NCI-H1436 treated with DMSO at 0.1 percent for 48 hours (cell line): ENCODE data around the gene GRIP2.

ENCODE experiments used
- DNase-seq: peaks from one replicate; lab custom pipeline; 2025; lab: John Stamatoyannopoulos, UW

GRIP2 gene

DNA sequence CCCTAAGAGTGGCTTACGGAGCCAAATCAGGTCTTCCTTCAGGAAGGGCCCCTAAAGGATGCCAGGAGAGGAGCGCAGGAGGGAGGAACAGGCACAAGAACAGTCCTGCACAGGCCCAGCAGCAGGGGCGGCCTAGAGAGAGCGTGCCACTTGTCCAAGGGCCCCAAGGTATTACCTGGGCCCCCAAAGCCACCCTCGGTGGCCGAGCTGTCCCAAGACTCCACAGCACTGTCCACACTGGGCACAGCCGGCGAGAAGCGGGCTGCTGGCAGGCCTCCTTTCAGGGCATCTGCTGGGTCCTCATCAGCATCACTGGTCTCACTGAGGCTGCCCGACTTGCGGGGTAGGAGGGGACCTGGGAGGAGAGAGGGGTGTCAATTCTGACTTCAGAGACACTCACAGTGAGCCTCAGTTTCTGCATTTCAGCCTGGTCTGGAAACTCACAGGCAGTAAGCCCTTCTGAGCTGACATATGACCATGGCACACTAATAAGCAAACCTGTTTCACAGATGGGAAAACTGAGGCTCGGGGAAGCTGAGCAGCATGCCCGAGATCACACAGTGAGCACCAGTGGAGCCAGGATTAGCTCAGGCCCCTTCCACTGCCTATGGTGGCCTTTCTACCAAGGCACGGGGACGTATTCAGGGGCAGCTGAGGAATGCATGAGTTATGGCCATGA, 33.4 kb downstream of the GRIP2 start:
- DNase-seq = no peak

DNA sequence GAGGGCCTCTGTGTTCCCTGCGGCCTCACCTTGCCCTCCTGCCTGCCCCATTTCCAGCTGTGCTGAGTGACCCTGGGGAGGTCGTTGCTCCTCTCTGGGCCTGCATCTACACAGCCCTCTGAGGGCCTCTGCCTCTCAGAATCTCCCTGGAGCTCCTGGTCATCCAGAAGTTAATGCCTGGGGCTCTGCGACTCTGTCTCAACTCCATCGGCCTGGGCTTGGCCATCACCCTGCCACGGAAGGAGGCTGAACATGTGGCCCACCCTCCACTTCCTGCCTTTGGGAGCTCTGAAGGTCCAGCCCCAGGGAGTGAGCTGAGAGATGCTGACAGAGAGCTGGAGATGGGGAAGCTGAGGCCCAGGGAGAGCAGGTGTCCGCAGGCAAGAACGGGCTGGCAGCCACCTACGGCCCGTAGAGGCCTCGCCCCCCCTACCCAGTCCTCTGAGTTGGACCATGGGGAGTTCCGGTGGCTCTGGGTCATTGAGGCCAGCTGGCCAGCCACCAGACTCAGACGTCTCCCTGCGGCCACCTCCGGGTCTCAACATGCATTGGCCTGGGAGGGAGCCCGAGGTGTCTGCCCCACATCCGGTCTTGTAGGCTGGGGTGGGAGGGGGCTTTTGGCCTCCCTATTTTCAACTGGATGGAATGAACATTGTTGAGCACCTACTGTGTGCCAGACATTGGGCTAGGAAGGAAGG, 34.2 kb downstream of the GRIP2 start:
- no peak for DNase-seq

DNA sequence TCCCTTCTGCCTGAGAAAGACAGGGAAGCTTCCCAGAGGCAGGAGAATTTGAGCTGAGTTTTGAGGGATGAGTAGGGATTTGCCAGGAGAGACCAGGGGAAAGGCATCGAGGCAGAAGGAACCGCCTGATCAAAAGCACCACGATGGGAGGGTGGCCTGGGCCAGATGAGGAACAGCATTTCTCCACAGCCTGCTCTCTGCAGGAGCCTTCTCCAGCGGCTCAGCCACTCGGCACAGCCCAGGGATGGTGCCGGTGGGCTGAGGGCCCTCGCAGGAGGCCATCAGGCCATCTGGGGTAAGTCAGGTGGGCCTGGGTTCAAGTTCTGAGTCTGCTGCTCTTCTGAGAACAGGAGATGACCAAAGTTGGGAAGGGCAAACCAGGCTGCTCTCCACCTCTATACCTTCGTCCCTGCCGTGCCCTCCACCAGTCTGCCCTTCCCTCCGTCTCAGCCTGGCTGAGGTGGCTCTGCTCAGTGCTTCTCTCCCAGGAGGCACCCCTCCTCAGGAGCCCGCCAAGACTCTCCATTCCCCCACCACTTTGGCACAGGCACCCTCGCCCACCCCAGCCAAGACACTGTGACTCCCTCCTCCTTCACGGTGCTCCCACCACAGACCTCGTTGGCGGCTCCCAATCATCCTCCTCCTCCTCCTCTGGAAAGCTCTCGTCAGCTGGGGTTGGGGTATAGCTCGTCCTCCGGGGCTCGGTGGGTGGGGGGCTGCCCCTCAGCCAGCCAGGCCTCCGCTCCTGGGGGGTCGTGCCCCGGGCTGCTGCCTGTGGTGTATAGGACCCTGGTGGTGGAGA, 34.9 kb downstream of the GRIP2 start:
- DNase-seq = no peak

DNA sequence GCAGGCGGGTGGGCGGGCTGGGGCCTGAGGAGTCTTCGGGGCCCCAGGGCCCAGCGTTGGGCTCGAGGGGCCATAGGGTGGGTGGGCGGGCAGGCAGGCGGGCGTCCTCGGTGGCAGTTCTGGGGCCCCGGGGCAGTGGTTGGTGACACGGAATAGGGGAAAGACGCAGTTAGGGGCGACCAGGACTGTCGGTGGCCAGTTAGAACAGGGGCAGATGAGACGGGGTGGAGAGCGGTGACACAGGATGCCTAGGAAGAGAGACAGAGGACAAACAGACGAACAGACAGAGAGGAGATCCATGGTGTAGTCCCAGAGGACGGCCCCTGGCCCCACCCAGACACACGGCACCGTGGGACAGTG, 36.5 kb downstream of the GRIP2 start:
- DNase-seq = no peak

DNA sequence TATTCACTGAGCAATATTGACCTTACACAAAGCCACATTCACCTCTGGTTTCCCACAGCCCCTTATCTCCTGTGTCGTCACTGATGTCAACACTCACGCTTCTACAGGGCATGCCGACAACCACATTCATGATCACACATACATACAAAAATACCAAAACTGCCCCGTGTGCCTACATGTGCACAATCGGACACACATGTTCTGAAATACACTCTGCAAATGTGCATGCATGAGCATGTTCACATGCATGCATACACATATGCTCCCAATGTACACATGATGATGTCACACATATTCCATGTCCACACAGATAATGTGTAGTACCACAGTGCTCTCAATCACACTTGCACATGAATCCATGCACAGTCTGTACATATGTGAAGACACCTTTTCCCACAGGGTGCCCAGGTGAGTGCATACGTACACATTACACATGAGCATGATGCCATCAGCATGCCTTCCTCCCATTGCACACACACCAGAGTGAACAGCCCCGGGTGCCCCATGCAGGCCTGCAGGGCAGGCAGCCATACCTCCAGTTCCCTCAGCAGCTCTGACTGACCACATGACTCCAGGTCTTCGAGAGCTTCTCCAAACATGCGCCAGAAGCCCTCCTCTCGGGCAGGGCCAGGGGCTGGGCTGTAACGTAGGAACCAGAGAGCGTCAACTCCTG, 37.0 kb downstream of the GRIP2 start:
- DNase-seq = no peak

DNA sequence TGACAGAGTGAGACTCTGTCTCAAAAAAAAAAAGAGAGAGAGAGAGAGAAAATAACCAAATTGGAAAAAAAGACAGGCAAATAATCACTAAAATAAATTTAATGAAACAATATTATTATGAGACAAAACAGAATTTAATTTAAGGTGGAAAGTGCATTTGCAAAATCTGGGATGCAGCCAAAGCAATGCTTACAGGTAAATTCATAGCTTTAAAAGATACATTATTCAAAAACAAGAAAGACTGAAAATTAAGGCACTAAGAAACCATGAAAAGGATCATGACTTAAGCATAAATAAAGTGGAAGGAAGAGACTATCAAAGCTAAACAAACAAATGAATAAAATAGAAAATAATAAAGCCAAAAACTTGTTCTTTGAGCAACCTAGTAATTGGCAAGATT, 37.7 kb downstream of the GRIP2 start:
- DNase-seq = no peak

DNA sequence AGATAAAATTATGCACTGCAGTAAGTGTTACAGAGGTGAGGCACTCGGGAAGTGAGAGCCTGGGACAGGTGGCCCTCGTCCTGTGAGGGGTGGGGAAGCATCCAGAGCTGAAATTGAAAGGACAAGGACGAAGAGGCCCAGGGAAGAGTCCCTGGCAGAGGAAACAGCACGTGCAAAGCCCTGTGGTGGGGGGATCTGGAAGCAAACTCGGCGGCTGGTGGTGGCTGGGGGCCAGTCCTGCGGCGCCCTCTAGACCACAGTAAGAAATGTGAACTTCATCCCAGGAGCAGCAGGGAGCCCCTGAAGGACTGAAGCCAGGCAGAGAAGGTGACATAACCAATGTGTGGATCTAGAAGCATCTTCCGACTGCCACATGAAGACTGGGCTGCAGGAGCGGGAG, 42.8 kb downstream of the GRIP2 start:
- DNase-seq = no peak

DNA sequence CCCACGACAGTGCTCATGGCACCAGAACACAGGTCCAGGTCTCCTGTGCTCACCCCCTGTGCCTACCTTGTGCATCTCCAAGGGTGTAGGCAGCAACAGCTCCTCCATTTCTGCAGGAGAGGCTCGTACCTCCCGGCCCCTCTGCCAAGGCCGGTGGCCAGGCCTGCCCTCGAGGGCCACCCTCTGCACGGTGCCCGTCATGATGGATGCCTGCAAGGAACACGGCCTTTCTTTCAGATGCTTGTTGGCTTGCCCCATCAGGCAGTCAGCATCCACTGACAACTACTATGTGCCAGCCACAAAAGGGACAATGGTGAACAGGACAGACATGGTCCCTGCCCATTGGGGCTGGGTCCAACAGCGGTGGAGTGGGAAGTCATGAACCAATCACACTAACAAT, 43.8 kb downstream of the GRIP2 start:
- no peak for DNase-seq

DNA sequence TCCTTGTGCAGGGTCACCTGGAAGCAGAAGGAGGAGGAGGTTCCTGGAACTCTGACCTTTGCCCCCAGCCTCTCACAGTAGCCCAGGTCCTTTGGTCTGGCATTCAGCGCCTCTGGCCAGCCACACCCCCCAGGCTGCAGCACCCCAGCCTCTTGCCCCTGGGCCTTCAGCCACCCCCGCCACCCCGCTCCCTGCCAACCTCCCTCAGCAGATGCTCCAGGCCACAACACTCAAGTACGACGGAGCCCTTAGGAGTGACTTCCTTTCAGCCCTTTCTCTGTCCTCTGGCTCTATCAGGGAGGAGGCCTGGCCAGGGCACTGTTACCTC, 45.2 kb downstream of the GRIP2 start:
- no peak for DNase-seq

DNA sequence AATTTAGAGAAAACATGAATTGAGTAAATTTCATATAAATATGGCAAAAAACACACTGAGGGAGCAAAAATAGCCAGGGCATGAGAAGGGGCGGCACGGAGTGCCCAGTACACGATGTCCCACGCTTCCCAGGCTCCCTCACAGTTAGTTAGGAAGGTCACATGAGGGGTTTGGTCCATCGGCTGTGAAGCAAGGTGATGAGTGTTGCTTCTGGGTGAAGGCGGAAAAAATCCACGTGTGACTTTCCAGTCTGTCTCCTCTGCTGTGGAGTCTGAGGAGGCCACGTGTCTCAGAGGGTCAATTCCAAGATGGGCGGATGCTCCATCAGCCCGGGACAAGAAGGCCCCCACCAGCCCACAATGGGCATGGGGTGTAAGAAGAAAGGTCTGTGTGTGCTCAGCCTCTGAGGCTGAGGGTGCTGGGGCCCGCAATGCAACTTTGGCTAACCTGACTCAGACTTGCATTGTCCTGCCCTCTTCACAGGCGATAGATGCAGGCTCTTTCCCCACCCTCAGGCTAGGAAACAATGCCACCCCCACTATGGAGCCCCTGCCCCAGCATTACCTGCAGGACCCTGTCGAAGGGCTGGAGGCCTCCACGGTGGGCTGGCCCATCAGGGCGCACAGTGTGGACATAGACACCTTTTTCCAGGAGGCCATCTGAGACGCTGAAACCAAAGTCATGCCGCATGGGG, 45.7 kb downstream of the GRIP2 start:
- no peak for DNase-seq

DNA sequence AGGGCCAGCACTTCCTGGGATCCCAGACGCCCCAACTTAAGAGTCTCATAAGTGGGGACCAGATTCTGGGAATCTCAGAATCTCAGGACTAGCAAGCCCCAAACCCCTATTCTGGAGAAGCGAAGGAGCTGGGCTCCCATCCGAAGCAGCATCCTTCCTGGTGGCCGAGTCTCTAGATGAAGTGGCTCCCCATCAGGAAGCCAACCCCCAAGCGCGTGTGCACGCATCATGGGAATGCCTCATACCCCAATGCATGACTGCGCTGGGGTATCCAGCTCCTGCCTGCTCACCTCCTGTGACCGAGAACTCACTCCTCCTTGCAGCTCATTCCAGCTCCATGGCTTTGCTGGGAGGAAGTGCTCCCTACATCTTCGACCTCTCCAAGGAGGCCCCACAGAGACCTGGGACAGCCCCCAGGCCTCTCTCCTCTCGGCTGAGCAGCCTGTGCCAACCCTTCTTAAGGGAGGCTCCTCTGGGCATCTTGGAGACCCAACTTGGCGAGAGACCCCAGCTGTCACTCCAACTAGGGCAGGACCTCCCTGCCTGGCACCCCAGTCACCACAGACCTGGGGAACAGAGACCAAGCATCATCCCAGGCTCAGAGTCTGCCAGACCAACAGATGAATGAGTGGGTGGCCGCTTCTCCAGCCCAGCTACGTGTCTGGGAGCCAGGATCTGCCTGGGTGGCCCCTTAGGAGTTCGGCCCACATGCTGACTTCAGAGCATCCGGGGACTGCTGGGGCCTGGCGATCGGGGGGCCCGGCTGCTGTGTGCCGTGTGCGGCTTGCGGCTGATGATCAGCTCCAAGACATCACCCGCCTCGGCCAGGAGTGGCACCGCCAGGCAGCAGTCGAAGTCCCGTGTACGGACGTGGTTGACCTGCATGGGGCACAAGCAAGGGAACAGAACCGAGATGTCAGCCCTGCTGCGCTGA, 46.9 kb downstream of the GRIP2 start:
- no peak for DNase-seq

DNA sequence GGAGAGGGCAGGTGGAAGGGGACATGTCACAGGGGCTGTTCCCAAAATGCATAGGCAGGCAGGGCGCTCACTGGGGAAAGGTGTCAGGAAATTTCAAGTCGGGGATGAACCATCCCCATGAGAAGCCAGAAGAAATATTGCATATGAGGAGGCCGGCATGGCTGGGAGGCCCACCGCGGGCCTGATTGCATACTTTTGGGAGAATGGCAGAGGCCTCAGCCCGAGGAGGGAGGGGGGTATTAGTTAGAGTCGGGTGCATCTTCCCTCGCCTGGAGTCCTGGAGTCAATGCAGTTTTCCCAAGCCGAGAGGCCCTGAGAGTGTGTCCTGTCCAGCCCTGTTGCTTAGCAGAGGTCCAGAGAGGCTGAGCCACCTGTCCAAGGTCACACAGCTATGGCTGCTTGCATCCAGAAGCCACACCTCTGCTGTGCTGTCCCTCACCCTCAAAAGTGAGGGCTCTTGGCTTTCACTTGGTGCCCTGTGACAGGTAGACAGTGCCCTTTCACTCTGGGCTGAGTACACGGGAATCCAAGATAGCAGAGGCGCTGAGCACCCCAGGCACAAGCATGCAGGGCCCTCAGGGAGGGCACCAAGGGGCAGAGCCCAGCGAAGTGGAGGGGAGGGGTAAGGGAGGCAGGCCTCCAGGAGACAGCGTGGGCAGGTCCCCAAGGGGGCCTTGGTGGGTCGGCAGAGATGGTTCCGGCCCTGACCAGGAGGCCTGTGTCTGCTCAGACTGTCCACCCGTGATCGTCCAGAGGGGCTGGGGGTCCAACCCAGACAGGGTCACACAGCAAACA, 48.5 kb downstream of the GRIP2 start:
- DNase-seq = no peak

DNA sequence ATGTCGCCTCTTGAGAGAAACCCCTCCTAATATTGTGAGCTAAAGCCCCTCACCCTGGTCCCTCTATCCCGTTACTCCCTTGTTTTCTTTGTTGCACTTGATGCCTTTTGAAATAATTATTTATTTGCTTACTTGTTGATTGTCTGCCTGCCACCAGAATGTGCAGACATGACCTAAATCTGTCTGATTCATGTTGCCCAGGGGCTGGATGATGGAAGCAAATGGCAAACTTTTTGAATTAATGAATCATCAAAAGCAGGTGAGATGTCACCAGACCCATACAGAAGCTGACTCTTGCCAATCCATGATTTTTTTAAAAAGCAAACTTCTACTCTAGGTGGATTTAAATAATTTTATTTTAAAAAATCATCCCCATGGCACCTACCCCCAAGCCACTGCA, 49.3 kb downstream of the GRIP2 start:
- DNase-seq = no peak

DNA sequence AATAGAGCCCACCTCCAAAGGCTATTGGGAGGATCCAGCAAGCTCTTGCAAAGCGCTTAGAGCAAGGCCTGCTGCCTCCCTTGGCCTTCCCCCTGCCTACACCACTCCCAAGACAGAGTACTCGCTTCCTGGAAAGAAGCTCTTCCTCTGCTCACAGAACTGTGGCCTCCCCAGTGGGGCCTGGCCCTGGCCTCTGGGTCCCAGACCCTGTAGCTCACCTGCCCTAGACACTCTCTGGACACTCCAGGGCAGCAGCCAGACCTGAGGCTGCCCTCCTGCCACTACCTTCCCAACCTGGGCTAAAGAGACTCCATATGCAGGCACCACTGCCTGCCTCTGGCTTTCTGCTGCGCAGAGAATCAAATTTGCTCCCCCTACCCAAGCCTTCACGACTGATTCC, 49.9 kb downstream of the GRIP2 start:
- DNase-seq = no peak

DNA sequence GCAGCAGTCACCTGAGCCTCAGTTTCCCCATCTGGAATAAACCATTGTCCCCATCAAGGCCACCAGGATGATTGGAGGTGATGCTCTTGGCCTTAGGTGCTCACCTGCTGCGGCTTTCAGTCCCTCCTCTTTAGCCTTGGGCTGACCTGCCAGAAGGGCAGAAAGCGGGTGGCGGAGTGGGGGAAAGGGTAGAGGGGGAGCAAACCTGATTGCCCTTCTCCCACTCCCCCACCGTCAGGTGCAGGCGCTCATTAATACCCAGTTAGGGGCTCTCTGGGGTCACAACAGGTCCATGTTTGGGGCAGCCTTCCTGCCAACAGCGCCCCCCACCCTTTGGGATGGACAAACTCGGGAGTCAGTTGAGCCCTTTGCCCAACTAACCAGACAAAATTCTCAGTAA, 50.5 kb downstream of the GRIP2 start:
- DNase-seq = no peak

DNA sequence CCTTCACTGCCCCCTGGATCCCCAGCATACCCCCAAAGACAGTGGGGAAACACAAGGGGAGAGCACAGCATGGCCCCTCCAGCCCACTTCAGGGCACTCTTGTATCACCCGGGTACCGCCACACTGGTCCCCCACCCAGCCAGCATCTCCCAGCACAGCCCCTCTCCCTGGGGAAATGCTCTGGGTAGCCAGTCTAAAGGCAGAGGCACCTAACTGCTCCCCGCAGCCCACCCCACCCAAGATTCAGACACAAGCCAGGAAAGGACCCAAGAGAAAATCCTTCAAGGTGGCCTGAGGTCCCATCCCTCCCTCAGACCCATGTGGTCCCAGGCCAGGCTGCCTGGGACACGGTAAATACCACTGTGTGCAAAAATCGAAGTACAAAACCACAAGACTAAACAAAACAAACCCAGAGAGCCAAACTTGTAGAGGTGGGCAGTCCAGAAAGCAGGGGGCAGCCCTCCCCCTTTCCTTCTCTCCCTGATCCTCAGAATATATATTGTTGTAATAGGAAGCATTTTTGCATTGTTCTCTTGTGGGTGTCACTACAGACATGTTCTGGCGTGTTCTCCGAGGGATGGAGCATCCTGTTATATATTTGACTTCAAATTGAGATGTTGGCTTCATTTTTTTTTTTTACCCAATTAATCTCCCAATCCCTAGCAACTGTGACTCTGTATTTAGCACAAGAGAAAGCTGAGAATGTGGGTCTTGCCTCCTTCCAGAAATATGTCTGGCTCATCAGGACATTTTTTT, 51.7 kb downstream of the GRIP2 start:
- DNase-seq = no peak

DNA sequence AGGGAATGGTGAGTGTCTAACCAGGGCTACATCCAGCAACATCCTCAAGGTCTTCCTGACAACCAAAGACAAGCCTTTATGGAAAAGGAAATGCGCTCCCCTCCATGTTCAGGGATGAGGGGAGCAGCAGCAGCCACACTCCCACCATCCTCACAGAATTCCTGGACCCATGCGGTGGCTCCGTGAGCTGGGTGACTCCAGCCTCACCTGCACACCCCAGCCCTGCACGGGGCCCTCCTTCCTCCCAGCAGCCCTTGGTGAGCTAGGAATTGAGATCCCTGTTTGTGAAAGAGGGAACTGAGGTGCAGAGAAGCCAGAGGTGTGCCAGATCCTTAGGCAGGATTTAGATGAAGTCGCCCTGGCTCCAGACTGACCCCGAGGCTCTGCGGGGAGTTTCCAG, 52.3 kb downstream of the GRIP2 start:
- DNase-seq = no peak

DNA sequence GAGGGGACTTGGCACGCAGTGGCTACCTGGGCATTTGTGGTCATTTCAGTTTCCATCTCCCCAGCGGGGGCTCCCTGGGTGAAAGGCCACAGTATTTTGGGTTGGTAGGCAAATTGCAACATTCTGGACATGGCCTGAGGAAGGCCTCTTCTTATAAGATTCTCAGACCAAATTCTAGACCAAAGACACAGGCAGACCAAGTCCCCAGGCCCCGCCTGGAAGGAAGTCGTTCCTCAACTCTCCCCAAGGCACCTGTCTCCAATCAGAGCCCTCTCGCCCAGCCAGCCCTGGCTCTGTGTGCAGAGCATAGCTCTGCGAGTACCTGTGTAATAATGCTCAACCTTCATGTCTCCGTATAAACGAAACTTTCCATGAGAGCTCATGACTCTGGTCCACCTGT, 53.1 kb downstream of the GRIP2 start:
- DNase-seq = no peak

DNA sequence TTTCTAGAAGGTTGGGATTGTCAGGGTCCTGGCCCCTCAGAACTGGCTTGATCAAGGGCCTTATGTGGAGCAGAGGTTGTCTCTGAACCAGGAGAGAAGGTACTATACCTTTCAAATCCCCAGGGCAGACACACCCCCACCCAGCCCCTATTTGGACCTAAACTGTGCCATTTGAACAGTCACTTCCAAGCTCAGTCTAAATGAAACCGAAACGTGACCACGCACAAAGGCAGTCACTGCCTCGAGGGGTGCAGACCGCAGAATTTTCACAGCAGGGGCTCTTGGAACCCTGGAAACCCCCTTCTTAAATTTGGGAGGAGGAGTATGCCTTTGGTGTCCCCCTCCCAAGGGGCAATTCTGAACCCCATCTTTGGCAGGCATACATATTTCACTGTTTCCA, 53.7 kb downstream of the GRIP2 start:
- no peak for DNase-seq

DNA sequence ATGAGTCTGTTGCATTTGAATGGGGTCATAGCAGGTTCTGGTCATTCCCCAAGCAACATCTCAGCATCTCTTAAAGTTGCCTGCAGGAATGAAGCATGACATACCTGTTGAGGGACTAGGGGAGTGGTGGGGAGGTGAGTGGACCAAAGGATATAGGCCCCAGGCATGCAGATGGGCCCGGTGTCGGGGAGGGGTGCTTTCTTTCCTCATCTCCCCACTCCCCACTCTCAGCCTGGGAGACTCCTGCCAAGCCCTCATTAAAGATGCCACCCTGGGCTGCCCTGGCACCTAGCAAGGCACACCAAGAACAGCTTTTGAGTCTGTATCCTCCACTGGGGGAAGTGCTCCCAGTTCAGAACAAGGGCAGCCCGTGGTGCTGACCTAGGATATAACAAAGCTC, 54.2 kb downstream of the GRIP2 start:
- DNase-seq = no peak
